ENCODE data around the gene CNTN4. TPM values are rescaled to one million over a fixed set of nuclear protein-coding genes. Genes with fewer than 3 reads are reported as not detected.

Gene CNTN4
- total RNA-seq, 1 donor = under 0.01 TPM

DNA sequence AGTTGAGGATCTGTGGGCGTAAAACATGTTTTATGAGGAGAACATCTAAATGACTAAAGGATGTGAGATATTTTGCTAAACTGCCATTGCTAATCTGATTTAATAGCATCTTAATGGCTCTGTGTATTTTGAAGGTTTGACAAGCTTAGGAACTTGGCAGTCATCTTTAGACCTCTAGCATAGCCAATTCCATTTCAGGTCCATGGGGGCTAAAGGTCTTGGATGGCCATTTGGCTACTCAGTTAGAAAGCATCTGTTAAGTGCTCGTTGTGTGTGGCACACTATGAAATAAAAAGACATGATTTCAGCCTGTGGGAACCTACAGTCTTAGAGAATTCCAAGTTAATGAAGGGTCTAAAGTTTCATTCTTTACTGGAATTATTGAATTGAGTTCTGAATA, 775.3 kb downstream of the CNTN4 start:
- no peaks in the 10 kb centered on the region for H3K79me2 ChIP-seq (ENCODE audit: insufficient read depth, low read length)
- peaks cover 2% of the 10 kb centered on the region for H3K9me3 ChIP-seq (ENCODE audit: low read depth, low read length)
- no peaks in the 10 kb centered on the region for H4K20me1 ChIP-seq (ENCODE audit: insufficient read depth, low read length)
- H3K36me3 ChIP-seq (ENCODE audit: insufficient read depth, low read length) = no peaks in the 10 kb centered on the region
- no peak overlapping the region for H2AFZ ChIP-seq (ENCODE audit: low read length)
- H3K4me2 ChIP-seq (ENCODE audit: insufficient read depth, low read length) = no peak overlapping the region
- H3K4me3 ChIP-seq (ENCODE audit: insufficient read depth, low read length) = no peak overlapping the region
- H3K27me3 ChIP-seq (ENCODE audit: insufficient read depth, low read length) = no peaks in the 10 kb centered on the region
- no peaks in the 10 kb centered on the region for H3K4me1 ChIP-seq (ENCODE audit: insufficient read depth, low read length)
- no peak overlapping the region for H3K27ac ChIP-seq (ENCODE audit: low read depth, low read length)
- TF ChIP-seq, protein P1, sequence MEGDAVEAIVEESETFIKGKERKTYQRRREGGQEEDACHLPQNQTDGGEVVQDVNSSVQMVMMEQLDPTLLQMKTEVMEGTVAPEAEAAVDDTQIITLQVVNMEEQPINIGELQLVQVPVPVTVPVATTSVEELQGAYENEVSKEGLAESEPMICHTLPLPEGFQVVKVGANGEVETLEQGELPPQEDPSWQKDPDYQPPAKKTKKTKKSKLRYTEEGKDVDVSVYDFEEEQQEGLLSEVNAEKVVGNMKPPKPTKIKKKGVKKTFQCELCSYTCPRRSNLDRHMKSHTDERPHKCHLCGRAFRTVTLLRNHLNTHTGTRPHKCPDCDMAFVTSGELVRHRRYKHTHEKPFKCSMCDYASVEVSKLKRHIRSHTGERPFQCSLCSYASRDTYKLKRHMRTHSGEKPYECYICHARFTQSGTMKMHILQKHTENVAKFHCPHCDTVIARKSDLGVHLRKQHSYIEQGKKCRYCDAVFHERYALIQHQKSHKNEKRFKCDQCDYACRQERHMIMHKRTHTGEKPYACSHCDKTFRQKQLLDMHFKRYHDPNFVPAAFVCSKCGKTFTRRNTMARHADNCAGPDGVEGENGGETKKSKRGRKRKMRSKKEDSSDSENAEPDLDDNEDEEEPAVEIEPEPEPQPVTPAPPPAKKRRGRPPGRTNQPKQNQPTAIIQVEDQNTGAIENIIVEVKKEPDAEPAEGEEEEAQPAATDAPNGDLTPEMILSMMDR (IDR thresholded peaks at IDR 0.05; ENCODE audit: extremely low read depth, low read depth, low read length) = no peak
- no peak for DNase-seq (ENCODE audit: insufficient read length, low spot score, missing footprints)

- Histone ChIP-seq H3K36me3 (ENCODE audit: insufficient read depth, low read length) (no peaks in the 10 kb centered on the region), H4K20me1 (ENCODE audit: insufficient read depth, low read length) (no peaks in the 10 kb centered on the region), H3K27me3 (ENCODE audit: insufficient read depth, low read length) (no peaks in the 10 kb centered on the region), H3K79me2 (ENCODE audit: insufficient read depth, low read length) (no peaks in the 10 kb centered on the region), H2AFZ (ENCODE audit: low read length) (no peak overlapping the region), H3K27ac (ENCODE audit: low read depth, low read length) (no peak overlapping the region), H3K4me2 (ENCODE audit: insufficient read depth, low read length) (no peak overlapping the region), H3K4me1 (ENCODE audit: insufficient read depth, low read length) (no peaks in the 10 kb centered on the region), H3K9me3 (ENCODE audit: low read depth, low read length) (peaks cover 2% of the 10 kb centered on the region), H3K4me3 (ENCODE audit: insufficient read depth, low read length) (no peak overlapping the region)
- TF ChIP-seq, protein P1 (IDR thresholded peaks at IDR 0.05; ENCODE audit: extremely low read depth, low read depth, low read length) = no peak
- no peak for DNase-seq (ENCODE audit: insufficient read length, low spot score, missing footprints)
Observed at GRCh38 chr3:2875699-2876098, 777.0 kb downstream of the CNTN4 start.

DNA sequence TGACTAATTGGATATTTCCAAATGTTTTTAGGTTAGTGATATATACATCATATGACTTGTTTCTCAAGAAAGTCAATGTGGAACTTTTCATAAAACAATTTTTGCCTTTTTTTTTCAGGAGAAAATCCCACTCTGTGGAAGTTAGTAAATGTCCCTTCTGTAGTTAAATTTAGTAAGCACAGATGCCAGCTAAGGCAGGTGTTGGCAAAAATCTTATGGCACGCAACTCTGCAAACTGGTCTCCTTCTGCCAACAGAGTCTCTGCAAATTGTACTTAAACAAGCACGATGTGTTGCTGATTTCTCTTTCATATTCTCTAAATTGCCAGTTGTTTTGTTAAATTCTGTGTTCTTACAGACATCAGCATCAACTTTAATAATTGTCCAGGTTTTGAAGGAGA, 777.7 kb downstream of the CNTN4 start:
- no peak for DNase-seq (ENCODE audit: insufficient read length, low spot score, missing footprints)
- H3K4me3 ChIP-seq (ENCODE audit: insufficient read depth, low read length) = no peak overlapping the region
- H3K36me3 ChIP-seq (ENCODE audit: insufficient read depth, low read length) = no peaks in the 10 kb centered on the region
- H3K27ac ChIP-seq (ENCODE audit: low read depth, low read length) = no peak overlapping the region
- no peak overlapping the region for H3K4me2 ChIP-seq (ENCODE audit: insufficient read depth, low read length)
- H3K79me2 ChIP-seq (ENCODE audit: insufficient read depth, low read length) = no peaks in the 10 kb centered on the region
- H3K4me1 ChIP-seq (ENCODE audit: insufficient read depth, low read length) = no peaks in the 10 kb centered on the region
- no peaks in the 10 kb centered on the region for H4K20me1 ChIP-seq (ENCODE audit: insufficient read depth, low read length)
- no peaks in the 10 kb centered on the region for H3K27me3 ChIP-seq (ENCODE audit: insufficient read depth, low read length)
- H3K9me3 ChIP-seq (ENCODE audit: low read depth, low read length) = peaks cover 2% of the 10 kb centered on the region
- H2AFZ ChIP-seq (ENCODE audit: low read length) = no peak overlapping the region
- TF ChIP-seq, protein P1 (IDR thresholded peaks at IDR 0.05; ENCODE audit: extremely low read depth, low read depth, low read length) = no peak

DNA sequence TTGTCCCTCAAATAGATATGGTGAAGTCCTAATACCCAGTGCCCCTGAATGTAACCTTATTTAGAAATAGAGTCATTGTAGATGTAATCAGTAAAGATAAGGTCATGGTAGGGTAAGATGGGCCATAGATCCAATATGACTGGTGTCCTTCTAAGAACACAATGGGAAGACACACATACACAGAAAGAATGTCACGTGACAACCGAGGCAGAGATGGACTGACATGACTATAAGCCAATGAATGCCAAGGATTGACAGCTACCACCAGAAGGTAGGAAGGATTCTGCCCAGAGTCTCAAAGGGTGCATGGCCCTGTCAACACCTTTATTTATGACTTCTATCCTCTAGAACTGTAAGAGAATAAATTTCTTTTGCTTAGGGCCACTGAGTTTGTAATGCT, 780.4 kb downstream of the CNTN4 start:
- Histone ChIP-seq H3K27me3 (ENCODE audit: insufficient read depth, low read length) (no peaks in the 10 kb centered on the region), H3K27ac (ENCODE audit: low read depth, low read length) (no peak overlapping the region), H2AFZ (ENCODE audit: low read length) (no peak overlapping the region), H3K4me1 (ENCODE audit: insufficient read depth, low read length) (no peaks in the 10 kb centered on the region), H3K4me2 (ENCODE audit: insufficient read depth, low read length) (no peak overlapping the region), H4K20me1 (ENCODE audit: insufficient read depth, low read length) (no peaks in the 10 kb centered on the region), H3K79me2 (ENCODE audit: insufficient read depth, low read length) (no peaks in the 10 kb centered on the region), H3K9me3 (ENCODE audit: low read depth, low read length) (peaks cover 2% of the 10 kb centered on the region), H3K36me3 (ENCODE audit: insufficient read depth, low read length) (no peaks in the 10 kb centered on the region), H3K4me3 (ENCODE audit: insufficient read depth, low read length) (no peak overlapping the region)
- TF ChIP-seq, protein P1 (IDR thresholded peaks at IDR 0.05; ENCODE audit: extremely low read depth, low read depth, low read length) = no peak
- DNase-seq (ENCODE audit: insufficient read length, low spot score, missing footprints) = no peak

All from osteoblast (primary cell).